GM23338 (cell line): ENCODE measurements around the gene PECR. TPM values are rescaled to one million over a fixed set of nuclear protein-coding genes. Genes with fewer than 3 reads are reported as not detected.
A peak's percentile ranks its signal among the peaks of the same experiment; 100 is the strongest.

Source experiments
- ATAC-seq: fragments of 200-7000 bp; cut with Tn5 transposase; 3 replicates; pipeline ENCODE4 v1.9.1; 2020
- DNase-seq: peaks from one replicate; pipeline ENCODE4 v3.0.0-alpha.2; 2015; ENCODE audit warnings: low spot score
- H2AFZ ChIP-seq: fragments of 200-600 bp; sonication (generic); 2 replicates; pipeline ENCODE4 v1.8.0; 2016; ENCODE audit warnings: antibody characterized with exemption, mild to moderate bottlenecking, moderate library complexity
- H3F3A ChIP-seq: fragments of 200-600 bp; sonication (generic); replicated peaks from 2 replicates; pipeline ENCODE4 v1.8.0; 2017; ENCODE audit warnings: antibody characterized with exemption, mixed run types, low read depth
- H3K27ac ChIP-seq: fragments of 200-600 bp; sonication (generic); 2 replicates; pipeline ENCODE4 v1.6.1; 2016; ENCODE audit warnings: low read depth
- H3K27me3 ChIP-seq: fragments of 200-600 bp; sonication (generic); 2 replicates; pipeline ENCODE4 v1.8.0; 2016; ENCODE audit warnings: mild to moderate bottlenecking, mixed run types, moderate library complexity; ENCODE audit not compliant: insufficient read depth
- H3K36me3 ChIP-seq: fragments of 200-600 bp; sonication (generic); 2 replicates; pipeline ENCODE4 v1.8.0; 2016; ENCODE audit warnings: mild to moderate bottlenecking; ENCODE audit not compliant: insufficient read depth
- H3K4me1 ChIP-seq: fragments of 200-600 bp; sonication (generic); 2 replicates; pipeline ENCODE4 v1.8.0; 2016; ENCODE audit warnings: mild to moderate bottlenecking, moderate library complexity; ENCODE audit not compliant: insufficient read depth
- H3K4me2 ChIP-seq: fragments of 200-600 bp; sonication (generic); 2 replicates; pipeline ENCODE4 v1.7.1; 2017; ENCODE audit warnings: mixed run types
- H3K4me3 ChIP-seq: fragments of 200-600 bp; sonication (generic); 2 replicates; pipeline ENCODE4 v1.6.1; 2016; ENCODE audit warnings: mixed run types
- H3K79me2 ChIP-seq: fragments of 200-600 bp; sonication (generic); replicated peaks from 2 replicates; pipeline ENCODE4 v1.8.0; 2017; ENCODE audit warnings: mild to moderate bottlenecking; ENCODE audit not compliant: insufficient read depth
- H3K9me2 ChIP-seq: fragments of 200-600 bp; sonication (generic); 2 replicates; pipeline ENCODE4 v1.8.0; 2017; ENCODE audit not compliant: insufficient read depth
- H4K20me1 ChIP-seq: fragments of 200-600 bp; sonication (generic); replicated peaks from 2 replicates; pipeline ENCODE4 v1.8.0; 2017; ENCODE audit warnings: mild to moderate bottlenecking; ENCODE audit not compliant: insufficient read depth
- H3K27ac Mint-ChIP-seq: 2 replicates; pipeline ENCODE4 v1.8.0; 2020; ENCODE audit warnings: inconsistent platforms, mild to moderate bottlenecking, moderate library complexity, mixed read lengths
- H3K27me3 Mint-ChIP-seq: 3 replicates; pipeline ENCODE4 v1.8.0; 2022; ENCODE audit warnings: low read depth, mild to moderate bottlenecking, moderate library complexity, mixed read lengths, inconsistent platforms; ENCODE audit not compliant: insufficient read depth, poor library complexity
- H3K36me3 Mint-ChIP-seq: 3 replicates; pipeline ENCODE4 v1.8.0; 2021; ENCODE audit warnings: low read depth, mild to moderate bottlenecking, inconsistent platforms, moderate library complexity, mixed read lengths
- H3K4me1 Mint-ChIP-seq: 3 replicates; pipeline ENCODE4 v1.8.0; 2020; ENCODE audit warnings: mild to moderate bottlenecking, inconsistent platforms, mixed read lengths
- H3K4me3 Mint-ChIP-seq: 3 replicates; pipeline ENCODE4 v1.8.0; 2021; ENCODE audit warnings: moderate library complexity, mild to moderate bottlenecking, inconsistent platforms, mixed read lengths
- H3K9me3 Mint-ChIP-seq: 3 replicates; pipeline ENCODE4 v1.8.0; 2020; ENCODE audit warnings: moderate library complexity, mild to moderate bottlenecking, inconsistent platforms, mixed read lengths
- CREB1 ChIP-seq: fragments of 250-450 bp; sonication (Bioruptor Pico); IDR thresholded peaks from 2 replicates; pipeline ENCODE4 v1.5.0; 2020; ENCODE audit warnings: low read depth, mild to moderate bottlenecking, moderate library complexity
- polyA plus RNA-seq: library from polyadenylated mRNA; unstranded; fragments of >200 nt; fragmentation: Nextera tagmentation; extraction: Ambion mirVana; gene quantifications from 2 replicates; pipeline ENCODE4 v1.2.1, GENCODE V29; 2016
- total RNA-seq: library from RNA; depleted of rRNA; stranded (reverse); fragments of >200 nt; shearing (Covaris generic); gene quantifications from 2 replicates; pipeline ENCODE4 v1.2.3, GENCODE V29; 2014
- TF ChIP-seq, protein P1 (sequence below): IDR thresholded peaks from one replicate; pipeline ENCODE4 v1.6.1; 2018; ENCODE audit warnings: antibody characterized with exemption; ENCODE audit not compliant: unreplicated experiment
- TF ChIP-seq, protein P2 (sequence below): fragments of 250-450 bp; sonication (Bioruptor Pico); IDR thresholded peaks from 2 replicates; pipeline ENCODE4 v1.5.0; 2020; ENCODE audit warnings: mild to moderate bottlenecking, moderate library complexity

PECR gene
- total and polyA plus RNA-seq, 2 experiments from 2014 or later, result 12.1 to 15.5 TPM

DNA sequence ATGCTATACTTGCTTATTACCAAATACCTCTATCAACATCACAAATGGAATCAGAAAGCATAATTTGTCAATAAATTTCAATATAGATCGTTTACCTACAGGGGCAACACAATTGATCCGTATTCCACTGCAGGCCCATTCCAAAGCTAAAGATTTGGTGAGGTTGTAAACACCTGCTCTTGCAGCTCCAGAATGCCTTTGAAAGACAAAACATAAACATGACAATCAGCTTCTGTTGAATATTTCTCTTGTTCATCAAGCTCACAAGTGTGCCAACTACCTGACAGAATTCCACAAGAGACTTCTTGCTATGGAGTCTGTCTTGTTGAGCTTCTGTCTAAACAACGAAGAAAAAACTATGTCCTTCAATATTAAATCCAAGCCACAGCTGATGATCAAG lies 30.3 kb downstream of the PECR start:
- H3K27me3 ChIP-seq, result no peaks in the 10 kb centered on the region
- Mint-ChIP-seq H3K36me3 (peaks cover 23% of the 10 kb centered on the region), H3K27ac (peak overlapping the region; percentile 70; the same call in 1 of the 2 replicates), H3K27me3 (no peaks in the 10 kb centered on the region), H3K4me1 (peaks cover 10% of the 10 kb centered on the region), H3K4me3 (no peak overlapping the region), H3K9me3 (no peaks in the 10 kb centered on the region)
- H3F3A ChIP-seq, result no peaks in the 10 kb centered on the region
- H3K4me2 ChIP-seq, result 0 out of 2 replicates have a peak overlapping the region, but pooled peaks have one; percentile 0
- TF ChIP-seq, protein P1, sequence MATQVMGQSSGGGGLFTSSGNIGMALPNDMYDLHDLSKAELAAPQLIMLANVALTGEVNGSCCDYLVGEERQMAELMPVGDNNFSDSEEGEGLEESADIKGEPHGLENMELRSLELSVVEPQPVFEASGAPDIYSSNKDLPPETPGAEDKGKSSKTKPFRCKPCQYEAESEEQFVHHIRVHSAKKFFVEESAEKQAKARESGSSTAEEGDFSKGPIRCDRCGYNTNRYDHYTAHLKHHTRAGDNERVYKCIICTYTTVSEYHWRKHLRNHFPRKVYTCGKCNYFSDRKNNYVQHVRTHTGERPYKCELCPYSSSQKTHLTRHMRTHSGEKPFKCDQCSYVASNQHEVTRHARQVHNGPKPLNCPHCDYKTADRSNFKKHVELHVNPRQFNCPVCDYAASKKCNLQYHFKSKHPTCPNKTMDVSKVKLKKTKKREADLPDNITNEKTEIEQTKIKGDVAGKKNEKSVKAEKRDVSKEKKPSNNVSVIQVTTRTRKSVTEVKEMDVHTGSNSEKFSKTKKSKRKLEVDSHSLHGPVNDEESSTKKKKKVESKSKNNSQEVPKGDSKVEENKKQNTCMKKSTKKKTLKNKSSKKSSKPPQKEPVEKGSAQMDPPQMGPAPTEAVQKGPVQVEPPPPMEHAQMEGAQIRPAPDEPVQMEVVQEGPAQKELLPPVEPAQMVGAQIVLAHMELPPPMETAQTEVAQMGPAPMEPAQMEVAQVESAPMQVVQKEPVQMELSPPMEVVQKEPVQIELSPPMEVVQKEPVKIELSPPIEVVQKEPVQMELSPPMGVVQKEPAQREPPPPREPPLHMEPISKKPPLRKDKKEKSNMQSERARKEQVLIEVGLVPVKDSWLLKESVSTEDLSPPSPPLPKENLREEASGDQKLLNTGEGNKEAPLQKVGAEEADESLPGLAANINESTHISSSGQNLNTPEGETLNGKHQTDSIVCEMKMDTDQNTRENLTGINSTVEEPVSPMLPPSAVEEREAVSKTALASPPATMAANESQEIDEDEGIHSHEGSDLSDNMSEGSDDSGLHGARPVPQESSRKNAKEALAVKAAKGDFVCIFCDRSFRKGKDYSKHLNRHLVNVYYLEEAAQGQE, result no peak
- TF ChIP-seq, protein P2, sequence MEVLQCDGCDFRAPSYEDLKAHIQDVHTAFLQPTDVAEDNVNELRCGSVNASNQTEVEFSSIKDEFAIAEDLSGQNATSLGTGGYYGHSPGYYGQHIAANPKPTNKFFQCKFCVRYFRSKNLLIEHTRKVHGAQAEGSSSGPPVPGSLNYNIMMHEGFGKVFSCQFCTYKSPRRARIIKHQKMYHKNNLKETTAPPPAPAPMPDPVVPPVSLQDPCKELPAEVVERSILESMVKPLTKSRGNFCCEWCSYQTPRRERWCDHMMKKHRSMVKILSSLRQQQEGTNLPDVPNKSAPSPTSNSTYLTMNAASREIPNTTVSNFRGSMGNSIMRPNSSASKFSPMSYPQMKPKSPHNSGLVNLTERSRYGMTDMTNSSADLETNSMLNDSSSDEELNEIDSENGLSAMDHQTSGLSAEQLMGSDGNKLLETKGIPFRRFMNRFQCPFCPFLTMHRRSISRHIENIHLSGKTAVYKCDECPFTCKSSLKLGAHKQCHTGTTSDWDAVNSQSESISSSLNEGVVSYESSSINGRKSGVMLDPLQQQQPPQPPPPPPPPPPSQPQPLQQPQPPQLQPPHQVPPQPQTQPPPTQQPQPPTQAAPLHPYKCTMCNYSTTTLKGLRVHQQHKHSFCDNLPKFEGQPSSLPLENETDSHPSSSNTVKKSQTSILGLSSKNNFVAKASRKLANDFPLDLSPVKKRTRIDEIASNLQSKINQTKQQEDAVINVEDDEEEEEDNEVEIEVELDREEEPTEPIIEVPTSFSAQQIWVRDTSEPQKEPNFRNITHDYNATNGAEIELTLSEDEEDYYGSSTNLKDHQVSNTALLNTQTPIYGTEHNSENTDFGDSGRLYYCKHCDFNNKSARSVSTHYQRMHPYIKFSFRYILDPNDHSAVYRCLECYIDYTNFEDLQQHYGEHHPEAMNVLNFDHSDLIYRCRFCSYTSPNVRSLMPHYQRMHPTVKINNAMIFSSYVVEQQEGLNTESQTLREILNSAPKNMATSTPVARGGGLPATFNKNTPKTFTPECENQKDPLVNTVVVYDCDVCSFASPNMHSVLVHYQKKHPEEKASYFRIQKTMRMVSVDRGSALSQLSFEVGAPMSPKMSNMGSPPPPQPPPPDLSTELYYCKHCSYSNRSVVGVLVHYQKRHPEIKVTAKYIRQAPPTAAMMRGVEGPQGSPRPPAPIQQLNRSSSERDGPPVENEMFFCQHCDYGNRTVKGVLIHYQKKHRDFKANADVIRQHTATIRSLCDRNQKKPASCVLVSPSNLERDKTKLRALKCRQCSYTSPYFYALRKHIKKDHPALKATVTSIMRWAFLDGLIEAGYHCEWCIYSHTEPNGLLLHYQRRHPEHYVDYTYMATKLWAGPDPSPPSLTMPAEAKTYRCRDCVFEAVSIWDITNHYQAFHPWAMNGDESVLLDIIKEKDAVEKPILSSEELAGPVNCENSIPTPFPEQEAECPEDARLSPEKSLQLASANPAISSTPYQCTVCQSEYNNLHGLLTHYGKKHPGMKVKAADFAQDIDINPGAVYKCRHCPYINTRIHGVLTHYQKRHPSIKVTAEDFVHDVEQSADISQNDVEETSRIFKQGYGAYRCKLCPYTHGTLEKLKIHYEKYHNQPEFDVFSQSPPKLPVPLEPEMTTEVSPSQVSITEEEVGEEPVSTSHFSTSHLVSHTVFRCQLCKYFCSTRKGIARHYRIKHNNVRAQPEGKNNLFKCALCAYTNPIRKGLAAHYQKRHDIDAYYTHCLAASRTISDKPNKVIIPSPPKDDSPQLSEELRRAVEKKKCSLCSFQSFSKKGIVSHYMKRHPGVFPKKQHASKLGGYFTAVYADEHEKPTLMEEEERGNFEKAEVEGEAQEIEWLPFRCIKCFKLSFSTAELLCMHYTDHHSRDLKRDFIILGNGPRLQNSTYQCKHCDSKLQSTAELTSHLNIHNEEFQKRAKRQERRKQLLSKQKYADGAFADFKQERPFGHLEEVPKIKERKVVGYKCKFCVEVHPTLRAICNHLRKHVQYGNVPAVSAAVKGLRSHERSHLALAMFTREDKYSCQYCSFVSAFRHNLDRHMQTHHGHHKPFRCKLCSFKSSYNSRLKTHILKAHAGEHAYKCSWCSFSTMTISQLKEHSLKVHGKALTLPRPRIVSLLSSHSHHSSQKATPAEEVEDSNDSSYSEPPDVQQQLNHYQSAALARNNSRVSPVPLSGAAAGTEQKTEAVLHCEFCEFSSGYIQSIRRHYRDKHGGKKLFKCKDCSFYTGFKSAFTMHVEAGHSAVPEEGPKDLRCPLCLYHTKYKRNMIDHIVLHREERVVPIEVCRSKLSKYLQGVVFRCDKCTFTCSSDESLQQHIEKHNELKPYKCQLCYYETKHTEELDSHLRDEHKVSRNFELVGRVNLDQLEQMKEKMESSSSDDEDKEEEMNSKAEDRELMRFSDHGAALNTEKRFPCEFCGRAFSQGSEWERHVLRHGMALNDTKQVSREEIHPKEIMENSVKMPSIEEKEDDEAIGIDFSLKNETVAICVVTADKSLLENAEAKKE (CRISPR knock-in tag), result 0 out of 2 replicates have a peak, but pooled peaks have one; percentile 20
- no peak for TF ChIP-seq CREB1 (CRISPR knock-in tag)
- no peaks in the 10 kb centered on the region for H3K36me3 ChIP-seq
- H4K20me1 ChIP-seq, result no peaks in the 10 kb centered on the region
- 0 out of 2 replicates have a peak, but pooled peaks cover 3% of the 10 kb centered on the region for H3K4me1 ChIP-seq
- no peak overlapping the region for H3K4me3 ChIP-seq
- no peak overlapping the region for H2AFZ ChIP-seq
- peak overlapping the region; percentile 68; the same call in 1 of the 2 replicates for H3K27ac ChIP-seq
- ATAC-seq (peak; percentile 64), DNase-seq (peak; percentile 71)
- no peaks in the 10 kb centered on the region for H3K79me2 ChIP-seq
- no peaks in the 10 kb centered on the region for H3K9me2 ChIP-seq
